ENCODE data around the gene VTI1A. TPM values are rescaled to one million over a fixed set of nuclear protein-coding genes. Genes with fewer than 3 reads are reported as not detected.

VTI1A gene
- total and polyA plus RNA-seq, 9 of the 15 experiments (the other 6 are each of a cell fraction or from before 2014, with no cell fraction given): 9.3 to 21.4 (median 16.0) TPM

DNA sequence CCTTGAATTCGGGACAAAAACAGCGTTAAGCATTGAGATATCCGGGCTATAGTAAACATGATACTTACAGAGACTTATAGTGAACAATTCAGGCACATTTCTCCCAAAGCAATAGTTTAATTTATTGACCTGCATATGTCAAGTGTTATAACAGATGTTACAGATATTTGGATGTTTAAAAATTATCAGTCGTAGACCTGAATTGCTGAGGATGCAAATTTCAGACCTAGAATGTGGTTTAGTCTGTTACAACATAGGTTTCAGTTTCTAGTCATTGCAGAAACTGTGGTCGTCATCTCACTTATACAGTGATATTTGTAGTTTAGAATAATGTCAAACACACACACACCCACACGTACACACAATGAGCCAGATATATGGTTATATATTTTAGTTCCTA is 85.2 kb downstream of the VTI1A start (continued):
- TF ChIP-seq ZBTB2 (IDR thresholded peaks at IDR 0.05) (no peak), RFX1 (IDR thresholded peaks at IDR 0.05) (no peak), C11orf30 (IDR thresholded peaks at IDR 0.05; ENCODE audit: low read depth) (peak; percentile 60), SUPT5H (IDR thresholded peaks at IDR 0.05) (no peak), ZNF263 (CRISPR knock-in tag; IDR thresholded peaks at IDR 0.05; ENCODE audit: borderline replicate concordance) (no peak), ZC3H11A (IDR thresholded peaks at IDR 0.05; ENCODE audit: low read depth, low read length) (no peak), RCOR1 (IDR thresholded peaks at IDR 0.05; ENCODE audit: borderline replicate concordance in 1 of 2, low read depth in 2 of 2, low read length in 2 of 2) (no peak), ZNF354B (CRISPR knock-in tag; IDR thresholded peaks at IDR 0.05) (no peak), ZNF311 (CRISPR knock-in tag; IDR thresholded peaks at IDR 0.05) (no peak), ARHGAP35 (IDR thresholded peaks at IDR 0.05; ENCODE audit: partially characterized antibody) (no peak)
- TF ChIP-seq, protein P1, sequence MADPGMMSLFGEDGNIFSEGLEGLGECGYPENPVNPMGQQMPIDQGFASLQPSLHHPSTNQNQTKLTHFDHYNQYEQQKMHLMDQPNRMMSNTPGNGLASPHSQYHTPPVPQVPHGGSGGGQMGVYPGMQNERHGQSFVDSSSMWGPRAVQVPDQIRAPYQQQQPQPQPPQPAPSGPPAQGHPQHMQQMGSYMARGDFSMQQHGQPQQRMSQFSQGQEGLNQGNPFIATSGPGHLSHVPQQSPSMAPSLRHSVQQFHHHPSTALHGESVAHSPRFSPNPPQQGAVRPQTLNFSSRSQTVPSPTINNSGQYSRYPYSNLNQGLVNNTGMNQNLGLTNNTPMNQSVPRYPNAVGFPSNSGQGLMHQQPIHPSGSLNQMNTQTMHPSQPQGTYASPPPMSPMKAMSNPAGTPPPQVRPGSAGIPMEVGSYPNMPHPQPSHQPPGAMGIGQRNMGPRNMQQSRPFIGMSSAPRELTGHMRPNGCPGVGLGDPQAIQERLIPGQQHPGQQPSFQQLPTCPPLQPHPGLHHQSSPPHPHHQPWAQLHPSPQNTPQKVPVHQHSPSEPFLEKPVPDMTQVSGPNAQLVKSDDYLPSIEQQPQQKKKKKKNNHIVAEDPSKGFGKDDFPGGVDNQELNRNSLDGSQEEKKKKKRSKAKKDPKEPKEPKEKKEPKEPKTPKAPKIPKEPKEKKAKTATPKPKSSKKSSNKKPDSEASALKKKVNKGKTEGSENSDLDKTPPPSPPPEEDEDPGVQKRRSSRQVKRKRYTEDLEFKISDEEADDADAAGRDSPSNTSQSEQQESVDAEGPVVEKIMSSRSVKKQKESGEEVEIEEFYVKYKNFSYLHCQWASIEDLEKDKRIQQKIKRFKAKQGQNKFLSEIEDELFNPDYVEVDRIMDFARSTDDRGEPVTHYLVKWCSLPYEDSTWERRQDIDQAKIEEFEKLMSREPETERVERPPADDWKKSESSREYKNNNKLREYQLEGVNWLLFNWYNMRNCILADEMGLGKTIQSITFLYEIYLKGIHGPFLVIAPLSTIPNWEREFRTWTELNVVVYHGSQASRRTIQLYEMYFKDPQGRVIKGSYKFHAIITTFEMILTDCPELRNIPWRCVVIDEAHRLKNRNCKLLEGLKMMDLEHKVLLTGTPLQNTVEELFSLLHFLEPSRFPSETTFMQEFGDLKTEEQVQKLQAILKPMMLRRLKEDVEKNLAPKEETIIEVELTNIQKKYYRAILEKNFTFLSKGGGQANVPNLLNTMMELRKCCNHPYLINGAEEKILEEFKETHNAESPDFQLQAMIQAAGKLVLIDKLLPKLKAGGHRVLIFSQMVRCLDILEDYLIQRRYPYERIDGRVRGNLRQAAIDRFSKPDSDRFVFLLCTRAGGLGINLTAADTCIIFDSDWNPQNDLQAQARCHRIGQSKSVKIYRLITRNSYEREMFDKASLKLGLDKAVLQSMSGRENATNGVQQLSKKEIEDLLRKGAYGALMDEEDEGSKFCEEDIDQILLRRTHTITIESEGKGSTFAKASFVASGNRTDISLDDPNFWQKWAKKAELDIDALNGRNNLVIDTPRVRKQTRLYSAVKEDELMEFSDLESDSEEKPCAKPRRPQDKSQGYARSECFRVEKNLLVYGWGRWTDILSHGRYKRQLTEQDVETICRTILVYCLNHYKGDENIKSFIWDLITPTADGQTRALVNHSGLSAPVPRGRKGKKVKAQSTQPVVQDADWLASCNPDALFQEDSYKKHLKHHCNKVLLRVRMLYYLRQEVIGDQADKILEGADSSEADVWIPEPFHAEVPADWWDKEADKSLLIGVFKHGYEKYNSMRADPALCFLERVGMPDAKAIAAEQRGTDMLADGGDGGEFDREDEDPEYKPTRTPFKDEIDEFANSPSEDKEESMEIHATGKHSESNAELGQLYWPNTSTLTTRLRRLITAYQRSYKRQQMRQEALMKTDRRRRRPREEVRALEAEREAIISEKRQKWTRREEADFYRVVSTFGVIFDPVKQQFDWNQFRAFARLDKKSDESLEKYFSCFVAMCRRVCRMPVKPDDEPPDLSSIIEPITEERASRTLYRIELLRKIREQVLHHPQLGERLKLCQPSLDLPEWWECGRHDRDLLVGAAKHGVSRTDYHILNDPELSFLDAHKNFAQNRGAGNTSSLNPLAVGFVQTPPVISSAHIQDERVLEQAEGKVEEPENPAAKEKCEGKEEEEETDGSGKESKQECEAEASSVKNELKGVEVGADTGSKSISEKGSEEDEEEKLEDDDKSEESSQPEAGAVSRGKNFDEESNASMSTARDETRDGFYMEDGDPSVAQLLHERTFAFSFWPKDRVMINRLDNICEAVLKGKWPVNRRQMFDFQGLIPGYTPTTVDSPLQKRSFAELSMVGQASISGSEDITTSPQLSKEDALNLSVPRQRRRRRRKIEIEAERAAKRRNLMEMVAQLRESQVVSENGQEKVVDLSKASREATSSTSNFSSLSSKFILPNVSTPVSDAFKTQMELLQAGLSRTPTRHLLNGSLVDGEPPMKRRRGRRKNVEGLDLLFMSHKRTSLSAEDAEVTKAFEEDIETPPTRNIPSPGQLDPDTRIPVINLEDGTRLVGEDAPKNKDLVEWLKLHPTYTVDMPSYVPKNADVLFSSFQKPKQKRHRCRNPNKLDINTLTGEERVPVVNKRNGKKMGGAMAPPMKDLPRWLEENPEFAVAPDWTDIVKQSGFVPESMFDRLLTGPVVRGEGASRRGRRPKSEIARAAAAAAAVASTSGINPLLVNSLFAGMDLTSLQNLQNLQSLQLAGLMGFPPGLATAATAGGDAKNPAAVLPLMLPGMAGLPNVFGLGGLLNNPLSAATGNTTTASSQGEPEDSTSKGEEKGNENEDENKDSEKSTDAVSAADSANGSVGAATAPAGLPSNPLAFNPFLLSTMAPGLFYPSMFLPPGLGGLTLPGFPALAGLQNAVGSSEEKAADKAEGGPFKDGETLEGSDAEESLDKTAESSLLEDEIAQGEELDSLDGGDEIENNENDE (IDR thresholded peaks at IDR 0.05; ENCODE audit: low read depth, low read length): no peak
- TF ChIP-seq, protein P2, sequence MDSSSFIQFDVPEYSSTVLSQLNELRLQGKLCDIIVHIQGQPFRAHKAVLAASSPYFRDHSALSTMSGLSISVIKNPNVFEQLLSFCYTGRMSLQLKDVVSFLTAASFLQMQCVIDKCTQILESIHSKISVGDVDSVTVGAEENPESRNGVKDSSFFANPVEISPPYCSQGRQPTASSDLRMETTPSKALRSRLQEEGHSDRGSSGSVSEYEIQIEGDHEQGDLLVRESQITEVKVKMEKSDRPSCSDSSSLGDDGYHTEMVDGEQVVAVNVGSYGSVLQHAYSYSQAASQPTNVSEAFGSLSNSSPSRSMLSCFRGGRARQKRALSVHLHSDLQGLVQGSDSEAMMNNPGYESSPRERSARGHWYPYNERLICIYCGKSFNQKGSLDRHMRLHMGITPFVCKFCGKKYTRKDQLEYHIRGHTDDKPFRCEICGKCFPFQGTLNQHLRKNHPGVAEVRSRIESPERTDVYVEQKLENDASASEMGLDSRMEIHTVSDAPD (CRISPR knock-in tag; IDR thresholded peaks at IDR 0.05): no peak
- TF ChIP-seq, protein P3, sequence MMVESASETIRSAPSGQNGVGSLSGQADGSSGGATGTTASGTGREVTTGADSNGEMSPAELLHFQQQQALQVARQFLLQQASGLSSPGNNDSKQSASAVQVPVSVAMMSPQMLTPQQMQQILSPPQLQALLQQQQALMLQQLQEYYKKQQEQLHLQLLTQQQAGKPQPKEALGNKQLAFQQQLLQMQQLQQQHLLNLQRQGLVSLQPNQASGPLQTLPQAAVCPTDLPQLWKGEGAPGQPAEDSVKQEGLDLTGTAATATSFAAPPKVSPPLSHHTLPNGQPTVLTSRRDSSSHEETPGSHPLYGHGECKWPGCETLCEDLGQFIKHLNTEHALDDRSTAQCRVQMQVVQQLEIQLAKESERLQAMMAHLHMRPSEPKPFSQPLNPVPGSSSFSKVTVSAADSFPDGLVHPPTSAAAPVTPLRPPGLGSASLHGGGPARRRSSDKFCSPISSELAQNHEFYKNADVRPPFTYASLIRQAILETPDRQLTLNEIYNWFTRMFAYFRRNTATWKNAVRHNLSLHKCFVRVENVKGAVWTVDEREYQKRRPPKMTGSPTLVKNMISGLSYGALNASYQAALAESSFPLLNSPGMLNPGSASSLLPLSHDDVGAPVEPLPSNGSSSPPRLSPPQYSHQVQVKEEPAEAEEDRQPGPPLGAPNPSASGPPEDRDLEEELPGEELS (CRISPR knock-in tag; IDR thresholded peaks at IDR 0.05; ENCODE audit: borderline replicate concordance): no peak

Data from K562 (cell line).